Esophagus muscularis mucosa (tissue), 4 donors: ENCODE data around the gene AKTIP.

Experiments used
- EP300 ChIP-seq: sonication (generic); formaldehyde crosslinking; IDR thresholded peaks from one replicate; pipeline ENCODE4 v1.6.1; 2017; ENCODE audit warnings: antibody characterized with exemption
- POLR2A ChIP-seq: fragments of 450-650 bp; IDR thresholded peaks from one replicate; pipeline ENCODE4 v1.6.1; 2017; ENCODE audit warnings: antibody characterized with exemption, moderate library complexity, mild to moderate bottlenecking, low read depth
- POLR2AphosphoS5 ChIP-seq, 2 donors: sonication (generic); formaldehyde crosslinking; IDR thresholded peaks; one replicate each; pipeline ENCODE4 v1.6.1; 2017; ENCODE audit warnings: antibody characterized with exemption in 2 of 2
- TF ChIP-seq, protein P1 (sequence below), 3 experiments: fragments of 200-600 bp in 2 of 3; fragments of 450-650 bp in 1 of 3; sonication (generic) in 2 of 3; IDR thresholded peaks; one replicate each; pipeline ENCODE4 v1.5.1; 2017 to 2019; ENCODE audit warnings: antibody characterized with exemption in 3 of 3, mild to moderate bottlenecking in 2 of 3, moderate library complexity in 1 of 3

GRCh38 chr16:53495325-53495724 lies 7.7 kb downstream of the AKTIP start:
- TF ChIP-seq, protein P1, sequence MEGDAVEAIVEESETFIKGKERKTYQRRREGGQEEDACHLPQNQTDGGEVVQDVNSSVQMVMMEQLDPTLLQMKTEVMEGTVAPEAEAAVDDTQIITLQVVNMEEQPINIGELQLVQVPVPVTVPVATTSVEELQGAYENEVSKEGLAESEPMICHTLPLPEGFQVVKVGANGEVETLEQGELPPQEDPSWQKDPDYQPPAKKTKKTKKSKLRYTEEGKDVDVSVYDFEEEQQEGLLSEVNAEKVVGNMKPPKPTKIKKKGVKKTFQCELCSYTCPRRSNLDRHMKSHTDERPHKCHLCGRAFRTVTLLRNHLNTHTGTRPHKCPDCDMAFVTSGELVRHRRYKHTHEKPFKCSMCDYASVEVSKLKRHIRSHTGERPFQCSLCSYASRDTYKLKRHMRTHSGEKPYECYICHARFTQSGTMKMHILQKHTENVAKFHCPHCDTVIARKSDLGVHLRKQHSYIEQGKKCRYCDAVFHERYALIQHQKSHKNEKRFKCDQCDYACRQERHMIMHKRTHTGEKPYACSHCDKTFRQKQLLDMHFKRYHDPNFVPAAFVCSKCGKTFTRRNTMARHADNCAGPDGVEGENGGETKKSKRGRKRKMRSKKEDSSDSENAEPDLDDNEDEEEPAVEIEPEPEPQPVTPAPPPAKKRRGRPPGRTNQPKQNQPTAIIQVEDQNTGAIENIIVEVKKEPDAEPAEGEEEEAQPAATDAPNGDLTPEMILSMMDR (IDR thresholded peaks at IDR 0.05), result no peak
- TF ChIP-seq POLR2A (no peak), POLR2AphosphoS5 (IDR thresholded peaks at IDR 0.05) (no peak), EP300 (no peak)
